ENCODE measurements around the gene TBC1D24. TPM values are rescaled to one million over a fixed set of nuclear protein-coding genes. Genes with fewer than 3 reads are reported as not detected.

TBC1D24 gene
- total and polyA plus RNA-seq, 2 experiments from 2014 or later = 5.4 to 21.0 TPM

- TF ChIP-seq EZH2phosphoT487 (IDR thresholded peaks at IDR 0.05; ENCODE audit: unreplicated experiment) (no peak), NANOG (IDR thresholded peaks at IDR 0.05; ENCODE audit: borderline replicate concordance) (no peak), EZH2 (IDR thresholded peaks at IDR 0.05; ENCODE audit: low read depth, unreplicated experiment) (no peak), ZNF114 (CRISPR knock-in tag; IDR thresholded peaks at IDR 0.05) (no peak), REST (IDR thresholded peaks at IDR 0.05; ENCODE audit: unreplicated experiment) (no peak), POLR2AphosphoS5 (IDR thresholded peaks at IDR 0.05; ENCODE audit: low read depth) (no peak), CREB1 (CRISPR knock-in tag; IDR thresholded peaks at IDR 0.05; ENCODE audit: low read depth) (no peak)
- TF ChIP-seq, protein P1, sequence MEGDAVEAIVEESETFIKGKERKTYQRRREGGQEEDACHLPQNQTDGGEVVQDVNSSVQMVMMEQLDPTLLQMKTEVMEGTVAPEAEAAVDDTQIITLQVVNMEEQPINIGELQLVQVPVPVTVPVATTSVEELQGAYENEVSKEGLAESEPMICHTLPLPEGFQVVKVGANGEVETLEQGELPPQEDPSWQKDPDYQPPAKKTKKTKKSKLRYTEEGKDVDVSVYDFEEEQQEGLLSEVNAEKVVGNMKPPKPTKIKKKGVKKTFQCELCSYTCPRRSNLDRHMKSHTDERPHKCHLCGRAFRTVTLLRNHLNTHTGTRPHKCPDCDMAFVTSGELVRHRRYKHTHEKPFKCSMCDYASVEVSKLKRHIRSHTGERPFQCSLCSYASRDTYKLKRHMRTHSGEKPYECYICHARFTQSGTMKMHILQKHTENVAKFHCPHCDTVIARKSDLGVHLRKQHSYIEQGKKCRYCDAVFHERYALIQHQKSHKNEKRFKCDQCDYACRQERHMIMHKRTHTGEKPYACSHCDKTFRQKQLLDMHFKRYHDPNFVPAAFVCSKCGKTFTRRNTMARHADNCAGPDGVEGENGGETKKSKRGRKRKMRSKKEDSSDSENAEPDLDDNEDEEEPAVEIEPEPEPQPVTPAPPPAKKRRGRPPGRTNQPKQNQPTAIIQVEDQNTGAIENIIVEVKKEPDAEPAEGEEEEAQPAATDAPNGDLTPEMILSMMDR (conservative IDR thresholded peaks at IDR 0.05; ENCODE audit: low read depth in 2 of 2) = no peak
- TF ChIP-seq, protein P2, sequence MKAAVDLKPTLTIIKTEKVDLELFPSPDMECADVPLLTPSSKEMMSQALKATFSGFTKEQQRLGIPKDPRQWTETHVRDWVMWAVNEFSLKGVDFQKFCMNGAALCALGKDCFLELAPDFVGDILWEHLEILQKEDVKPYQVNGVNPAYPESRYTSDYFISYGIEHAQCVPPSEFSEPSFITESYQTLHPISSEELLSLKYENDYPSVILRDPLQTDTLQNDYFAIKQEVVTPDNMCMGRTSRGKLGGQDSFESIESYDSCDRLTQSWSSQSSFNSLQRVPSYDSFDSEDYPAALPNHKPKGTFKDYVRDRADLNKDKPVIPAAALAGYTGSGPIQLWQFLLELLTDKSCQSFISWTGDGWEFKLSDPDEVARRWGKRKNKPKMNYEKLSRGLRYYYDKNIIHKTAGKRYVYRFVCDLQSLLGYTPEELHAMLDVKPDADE (IDR thresholded peaks at IDR 0.05) = no peak
Measured at GRCh38 chr16:2437032-2437790, 37.7 kb upstream of the TBC1D24 start (continued).

- no peaks in the 10 kb centered on the region for H3K9me3 Mint-ChIP-seq
- Histone ChIP-seq H3F3A (replicated peaks; ENCODE audit: low read depth) (no peaks in the 10 kb centered on the region), H3K27me3 (ENCODE audit: insufficient read depth) (no peaks in the 10 kb centered on the region), H3K4me2 (no peak overlapping the region), H4K20me1 (replicated peaks; ENCODE audit: insufficient read depth) (peaks cover 9% of the 10 kb centered on the region; the same call in 1 of the 2 replicates), H2AFZ (no peak overlapping the region), H3K36me3 (ENCODE audit: insufficient read depth) (peaks cover 7% of the 10 kb centered on the region), H3K9me2 (ENCODE audit: insufficient read depth) (no peaks in the 10 kb centered on the region), H3K79me2 (replicated peaks; ENCODE audit: insufficient read depth) (no peaks in the 10 kb centered on the region), H3K27ac (ENCODE audit: low read depth) (no peak overlapping the region), H3K4me1 (ENCODE audit: insufficient read depth) (no peaks in the 10 kb centered on the region), H3K4me3 (no peak overlapping the region)
- no peak overlapping the region for H3K27ac Mint-ChIP-seq
- H3K4me1 Mint-ChIP-seq = no peaks in the 10 kb centered on the region
- no peak for DNase-seq (ENCODE audit: low spot score)
- no peak overlapping the region for H3K4me3 Mint-ChIP-seq
- peaks cover 6% of the 10 kb centered on the region for H3K27me3 Mint-ChIP-seq (ENCODE audit: insufficient read depth, low read depth, poor library complexity)
- no peak for ATAC-seq
- H3K36me3 Mint-ChIP-seq (ENCODE audit: low read depth) = peaks cover 78% of the 10 kb centered on the region
- no peak for TF ChIP-seq ZNF331 (CRISPR knock-in tag; IDR thresholded peaks at IDR 0.05; ENCODE audit: low read depth)
Measured at GRCh38 chr16:2438121-2438520, 36.8 kb upstream of the TBC1D24 start.
